Activated gamma-delta T cell treated with anti-CD3 and anti-CD28 coated beads, Interleukin-2, amount 50 U/mL, for 16 hours (primary cell): ENCODE measurements around the gene SART3.
A peak's percentile ranks its signal among the peaks of the same experiment; 100 is the strongest.

ENCODE experiments used
- DNase-seq: peaks from one replicate; pipeline ENCODE4 v3.0.0-alpha.2; 2020; ENCODE audit warnings: low read depth

Gene SART3

DNA sequence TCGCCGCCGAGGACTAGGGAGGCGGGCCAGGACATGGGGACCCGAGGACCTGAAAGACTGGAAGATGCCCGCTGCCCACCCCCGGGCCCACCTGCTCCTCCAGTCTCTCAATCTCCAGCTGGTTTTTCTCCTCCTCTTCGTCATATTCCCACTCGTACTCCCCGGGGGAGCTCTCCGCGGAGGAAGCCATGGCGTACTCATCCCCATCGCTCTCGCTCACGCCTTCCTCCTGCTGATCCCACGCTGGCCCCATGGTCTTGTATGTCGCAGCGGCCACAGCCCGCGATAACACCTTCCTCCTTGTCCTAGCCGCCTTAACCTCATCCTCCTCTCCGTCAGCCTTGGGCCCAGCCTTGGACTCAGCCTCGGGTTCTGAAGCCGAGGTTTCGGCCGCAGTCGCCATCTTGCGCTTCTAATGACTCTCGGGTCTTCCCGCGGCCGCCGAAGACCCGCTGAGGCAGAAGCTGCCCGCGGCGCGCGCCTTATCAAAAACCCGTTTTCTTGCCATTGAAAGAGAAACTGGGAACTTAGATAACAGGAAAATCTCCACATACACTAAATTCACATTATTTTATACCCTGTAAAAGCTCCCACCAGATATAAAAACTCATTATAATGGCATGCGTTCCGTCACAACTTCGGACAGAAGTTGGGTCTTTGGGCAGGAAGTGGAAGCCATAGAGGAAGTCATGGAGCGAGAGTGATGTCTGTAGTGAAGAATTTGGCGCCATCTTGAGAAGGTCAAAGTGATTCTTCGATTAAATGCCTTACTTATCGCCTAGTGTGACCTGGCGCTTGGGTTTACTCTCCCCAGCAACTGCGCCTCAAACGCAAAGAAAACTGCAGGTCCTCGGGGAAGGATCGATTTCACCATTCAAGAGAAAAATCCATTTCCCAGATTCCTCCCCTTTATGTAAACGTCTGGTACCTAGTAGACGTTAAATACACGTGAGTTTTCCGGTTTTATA, at the start of gene SART3:
TSS of gene SART3 (minus strand) at position 422 of the 968 bp plus-strand sequence. CDS start at position 403, 19 bp downstream.
- peak; percentile 61 for DNase-seq

GRCh38 chr12:108610336-108610815, 49.4 kb upstream of the SART3 start:
- DNase-seq = no peak

- DNase-seq = no peak
Measured at GRCh38 chr12:108609537-108610335, 48.8 kb upstream of the SART3 start.

GRCh38 chr12:108608616-108609015, 47.6 kb upstream of the SART3 start:
- no peak for DNase-seq

GRCh38 chr12:108607981-108608600, 47.1 kb upstream of the SART3 start:
- DNase-seq = no peak

GRCh38 chr12:108606492-108606891, 45.5 kb upstream of the SART3 start:
- DNase-seq = no peak

DNA sequence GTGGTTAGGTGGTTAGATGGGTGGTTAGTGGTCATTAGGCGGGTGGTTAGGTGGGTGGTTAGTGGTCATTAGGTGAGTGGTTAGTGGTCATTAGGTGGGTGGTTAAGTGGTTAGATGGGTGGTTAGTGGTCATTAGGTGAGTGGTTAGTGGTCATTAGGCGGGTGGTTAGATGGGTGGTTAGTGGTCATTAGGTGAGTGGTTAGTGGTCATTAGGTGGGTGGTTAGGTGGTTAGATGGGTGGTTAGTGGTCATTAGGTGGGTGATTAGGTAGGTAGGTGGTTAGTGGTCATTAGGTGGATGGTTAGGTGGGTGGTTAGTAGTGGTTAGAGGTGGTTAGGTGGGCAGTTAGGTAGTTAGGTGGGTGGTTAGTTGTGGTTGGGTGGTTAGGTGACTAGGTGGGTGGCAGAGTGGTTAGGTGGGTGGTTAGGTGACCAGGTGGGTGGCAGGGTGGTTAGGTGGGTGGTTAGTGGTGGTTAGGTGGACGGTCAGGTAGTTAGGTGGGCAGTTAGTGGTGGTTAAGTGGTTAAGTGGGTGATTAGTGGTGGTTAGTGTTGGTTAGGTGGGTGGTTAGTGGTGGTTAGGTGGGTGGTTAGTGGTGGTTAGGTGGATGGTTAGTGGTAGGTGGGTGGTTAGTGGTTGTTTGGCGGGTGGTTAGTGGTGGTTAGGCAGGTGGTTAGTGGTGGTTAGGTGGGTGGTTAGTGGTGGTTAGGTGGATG, 44.9 kb upstream of the SART3 start:
- no peak for DNase-seq

GRCh38 chr12:108605000-108605689, 44.2 kb upstream of the SART3 start:
- DNase-seq = no peak

DNA sequence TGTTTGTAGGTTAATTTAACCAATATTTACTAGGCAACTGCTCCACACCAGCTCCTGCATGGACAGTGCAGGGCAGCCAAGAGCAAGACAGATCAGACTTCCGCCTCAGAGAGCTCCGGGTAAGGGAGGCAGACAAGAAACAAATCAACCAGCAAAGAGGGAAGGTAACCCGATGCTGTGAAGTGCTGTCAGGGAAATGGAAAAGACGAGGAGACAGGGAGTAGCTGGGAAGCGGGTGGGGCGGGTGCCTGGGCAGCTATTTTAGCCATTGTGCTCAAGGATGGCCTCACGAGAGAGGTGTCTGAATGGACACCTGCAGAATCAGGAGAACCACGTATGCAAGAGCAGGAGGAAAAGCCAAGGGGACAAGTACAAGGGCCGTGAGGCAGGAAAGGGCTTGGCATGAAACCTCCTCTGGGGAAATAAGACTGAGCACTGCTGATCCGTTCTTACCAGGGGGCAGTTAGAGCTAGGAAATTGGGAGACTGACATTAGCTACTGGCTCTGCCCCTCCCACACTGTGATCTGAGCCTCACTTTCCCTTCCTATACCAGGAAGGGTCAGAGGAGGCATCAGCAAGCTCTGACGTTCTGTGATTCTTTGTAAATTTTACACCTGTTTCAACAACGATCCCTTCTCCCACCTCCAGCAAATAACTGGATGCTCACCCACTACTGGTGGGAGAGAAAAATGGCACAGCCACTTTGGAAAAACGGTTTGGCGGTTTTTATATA, 43.4 kb upstream of the SART3 start:
- no peak for DNase-seq

DNA sequence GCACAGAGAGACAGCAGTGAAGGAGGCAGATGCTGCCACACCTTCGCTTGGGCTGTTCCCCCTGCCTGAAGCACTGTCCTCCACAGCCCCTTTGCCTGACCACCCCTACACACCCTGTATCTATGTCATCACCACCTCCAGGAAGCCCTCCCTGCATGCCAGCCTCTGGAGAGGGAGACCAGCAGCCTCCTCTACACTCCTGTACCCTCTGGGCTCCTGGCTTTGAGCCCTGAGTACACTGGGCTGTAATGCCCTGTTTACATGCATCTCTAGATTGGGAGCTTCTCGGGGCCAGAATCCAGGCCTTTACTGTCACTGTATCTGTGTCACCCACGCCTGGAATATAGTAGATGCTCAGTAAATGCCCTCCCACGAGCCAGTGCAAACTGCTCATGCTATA, 42.8 kb upstream of the SART3 start:
- no peak for DNase-seq

DNA sequence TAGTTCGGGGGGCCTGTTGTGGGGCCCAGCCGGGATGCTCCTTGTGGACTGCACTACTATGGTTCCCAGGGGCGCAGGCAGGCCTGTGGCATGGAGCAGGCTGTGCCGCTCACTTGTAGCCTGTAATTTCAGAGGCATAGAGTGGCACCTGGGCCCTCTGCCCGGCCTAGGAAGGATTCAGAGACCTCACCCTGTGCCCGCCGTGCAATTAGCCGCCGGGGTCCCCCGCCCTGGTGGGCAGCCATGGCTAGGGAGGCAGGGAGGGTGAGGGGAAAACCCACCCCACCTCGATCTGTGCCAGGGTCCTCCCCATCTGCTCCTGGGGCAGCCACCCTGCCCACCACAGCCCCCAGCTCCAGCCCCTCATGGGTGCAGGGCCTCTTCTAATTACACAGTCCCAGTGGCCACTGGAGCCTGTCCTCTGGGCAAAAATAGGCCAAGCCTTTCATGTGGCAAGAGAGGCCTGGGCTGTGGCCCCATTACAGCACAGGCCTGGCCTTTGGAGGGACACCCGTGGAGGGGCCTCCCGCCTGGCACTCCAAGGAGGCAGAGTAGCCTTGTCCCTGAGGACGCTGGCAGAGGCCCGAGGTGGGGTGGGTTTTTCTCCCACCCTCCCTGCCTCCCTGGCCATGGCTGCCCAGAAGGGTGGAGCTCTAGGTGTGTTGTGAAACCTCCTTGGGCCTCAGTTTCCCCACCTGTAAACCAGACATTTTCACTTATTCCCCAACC, 42.2 kb upstream of the SART3 start:
- no peak for DNase-seq

DNA sequence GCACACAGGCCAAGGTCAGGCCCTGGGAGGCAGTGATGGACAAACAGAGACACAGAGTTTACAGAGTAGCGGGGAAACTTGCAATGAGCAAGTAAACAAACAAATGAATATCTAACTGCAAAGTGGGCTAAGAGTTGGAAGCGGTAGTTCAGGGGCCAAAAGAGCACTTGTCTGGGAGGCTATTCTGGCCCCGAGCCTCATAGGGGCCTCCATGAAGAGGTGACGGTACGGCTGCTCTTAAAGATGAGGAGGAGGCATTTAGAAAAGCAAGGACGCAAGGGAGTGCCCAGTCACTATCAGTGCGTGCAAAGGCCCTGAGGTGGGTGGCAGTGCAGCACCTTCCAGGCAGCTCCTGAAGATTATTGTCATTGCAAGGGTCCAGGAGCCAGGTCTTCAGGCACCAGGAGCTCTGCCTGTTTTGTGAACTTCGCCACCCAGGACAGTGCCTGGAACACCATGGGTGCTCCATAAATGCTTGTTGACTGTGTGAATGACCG, 41.3 kb upstream of the SART3 start:
- no peak for DNase-seq

GRCh38 chr12:108600702-108601007, 39.7 kb upstream of the SART3 start:
- no peak for DNase-seq

- DNase-seq = no peak
Measured at GRCh38 chr12:108599948-108600701, 39.2 kb upstream of the SART3 start.

DNA sequence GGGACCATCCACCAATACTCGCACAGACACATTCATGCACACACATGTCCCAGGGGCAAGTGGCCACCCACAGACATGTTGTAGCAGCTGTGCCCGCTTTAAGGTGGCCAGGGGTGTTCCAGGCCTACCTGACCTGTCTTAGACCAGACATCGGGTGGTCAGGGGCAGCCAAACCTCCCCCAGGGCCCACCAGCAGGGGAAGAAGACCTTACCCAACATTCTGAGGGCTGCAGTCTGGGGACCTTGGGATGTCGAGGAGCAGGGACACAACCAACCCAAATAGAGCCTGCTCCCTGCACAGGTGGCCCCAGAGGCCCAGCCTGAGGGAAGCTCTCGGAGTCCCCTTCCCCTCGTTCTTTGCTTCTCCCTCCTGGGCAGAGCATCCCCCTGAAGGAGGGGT, 38.6 kb upstream of the SART3 start:
- no peak for DNase-seq

DNA sequence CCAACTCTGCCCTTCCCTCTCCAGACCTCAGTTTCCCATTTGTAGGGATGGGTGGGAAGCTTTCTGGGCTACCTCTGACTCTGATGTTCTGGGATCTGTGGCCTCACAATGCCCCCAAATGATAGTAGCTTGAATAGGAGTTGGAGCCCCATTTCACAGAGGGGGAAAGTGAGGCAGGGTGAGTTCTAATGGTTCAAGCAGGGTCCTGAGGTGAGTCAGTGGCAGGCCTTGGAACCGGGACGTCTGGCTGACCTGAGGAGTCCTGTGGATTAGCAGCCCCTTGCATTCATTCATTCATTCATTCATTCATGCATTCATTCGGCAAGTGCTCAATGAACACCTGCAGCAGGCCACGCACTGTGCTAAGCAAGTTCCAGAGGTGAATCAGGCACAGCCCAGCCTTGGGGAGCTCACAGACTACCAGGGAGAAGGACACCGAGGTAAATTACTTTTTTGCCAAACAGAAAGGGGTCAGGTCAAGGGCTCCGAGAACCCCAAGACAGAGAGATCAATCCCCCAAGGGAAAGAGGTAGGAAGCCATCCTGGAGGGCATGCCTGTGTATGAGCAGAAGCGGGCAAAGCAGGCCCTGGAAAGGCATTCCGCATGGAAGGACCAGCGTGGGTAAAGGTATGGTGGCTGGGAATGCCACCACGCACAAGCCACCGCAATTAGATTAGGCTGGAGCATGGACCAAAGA, 37.7 kb upstream of the SART3 start:
- no peak for DNase-seq

DNA sequence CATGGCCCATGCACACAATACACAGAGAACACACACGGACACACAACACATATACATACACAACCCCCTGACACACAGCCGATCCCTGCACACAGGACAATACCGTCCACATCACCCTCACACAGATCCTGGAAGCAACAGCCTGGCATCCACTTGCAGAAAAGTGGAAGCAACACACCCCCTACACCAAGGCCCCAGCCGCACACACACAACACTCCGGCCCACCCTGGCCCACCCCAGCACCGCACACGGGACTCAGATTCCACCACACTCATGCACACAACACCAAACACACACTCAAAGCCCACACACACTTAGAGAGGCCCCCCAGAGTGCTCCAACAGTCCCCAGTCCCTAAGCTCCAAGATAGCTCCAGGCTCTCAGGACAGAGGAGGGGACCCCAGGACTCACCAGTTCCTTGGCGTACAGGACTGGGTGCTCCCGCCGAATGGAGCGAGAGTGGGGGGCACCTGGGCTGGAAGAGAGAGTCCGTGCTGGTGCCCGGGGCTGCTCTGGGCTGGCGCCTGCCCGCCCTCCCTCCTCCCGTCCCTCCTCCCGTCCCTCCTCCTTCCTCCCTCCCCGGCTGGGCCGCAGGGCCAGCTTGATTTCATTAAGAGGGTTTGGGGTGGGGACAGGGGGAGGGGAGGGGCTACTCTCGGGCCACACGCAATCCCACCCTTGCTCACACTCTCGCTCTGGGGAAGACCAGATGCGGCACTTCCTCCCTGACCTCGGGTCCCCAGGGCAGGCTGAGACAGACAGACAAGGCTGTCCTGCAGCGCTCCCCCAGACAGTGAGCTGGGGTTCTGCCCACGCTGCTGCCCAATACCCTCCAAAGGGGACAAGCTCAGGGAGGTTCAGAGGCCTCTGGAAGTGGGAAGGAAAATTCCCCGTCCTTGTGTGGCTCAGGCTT, 36.8 kb upstream of the SART3 start, which contains the start of gene TMEM119:
TSS of gene TMEM119 (minus strand) at position 526 of the 913 bp plus-strand sequence. CDS start 5,701 bp downstream, outside the sequence.
- DNase-seq = no peak
